HG02840 (cell line): ENCODE measurements around the gene BRPF1.
A peak's percentile ranks its signal among the peaks of the same experiment; 100 is the strongest.
"Not testable (repeated sequence)": the region's sequence is repeated elsewhere in the genome, so short reads cannot be mapped to it uniquely, and the experiment has no call there.

Source experiments
- ATAC-seq: cut with Tn5 transposase; IDR thresholded peaks from one replicate; pipeline ENCODE4 v1.9.1; 2021; ENCODE audit warnings: mild to moderate bottlenecking, moderate library complexity, moderate number of reproducible peaks; ENCODE audit not compliant: unreplicated experiment, low FRiP score

BRPF1 gene

DNA sequence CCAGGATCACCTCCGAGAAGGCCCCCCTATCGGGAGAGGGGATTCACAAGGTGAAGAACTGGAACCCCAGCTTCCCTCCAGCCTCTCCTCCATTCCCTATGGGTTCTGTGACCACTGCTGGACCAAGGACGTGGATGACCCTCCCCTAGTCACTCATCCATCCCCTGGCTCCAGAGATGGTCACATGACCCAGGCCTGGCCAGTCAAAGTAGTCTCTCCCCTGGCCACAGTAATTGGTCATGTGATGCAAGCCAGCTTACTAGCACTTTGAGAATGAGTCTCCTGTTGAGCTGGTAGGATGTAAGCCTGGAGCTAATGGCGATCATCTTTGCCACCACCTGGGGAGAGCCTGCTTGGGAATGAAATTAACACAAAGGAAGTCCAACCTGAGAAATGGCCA is 34.3 kb downstream of the BRPF1 start:
- ATAC-seq: no peak

DNA sequence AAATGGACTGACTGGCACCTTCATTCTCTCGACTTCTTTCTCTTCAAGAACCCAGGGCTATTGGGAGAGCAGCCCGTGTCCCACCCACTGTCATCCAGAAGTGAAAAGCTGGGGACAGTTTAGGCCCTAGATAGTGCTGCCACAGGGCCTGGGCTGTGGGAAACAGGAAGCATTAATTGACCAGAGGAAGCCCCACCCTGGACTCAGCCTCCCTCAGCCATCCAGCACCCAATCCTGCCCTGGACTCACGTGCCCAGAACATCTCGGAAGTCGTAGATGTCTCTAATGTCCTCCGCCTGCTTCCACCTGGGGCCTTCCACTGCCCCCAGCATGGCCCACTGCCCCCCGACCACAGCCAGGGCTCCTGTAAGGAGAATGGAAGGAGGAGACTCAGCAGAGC is 35.9 kb downstream of the BRPF1 start:
- no peak for ATAC-seq

DNA sequence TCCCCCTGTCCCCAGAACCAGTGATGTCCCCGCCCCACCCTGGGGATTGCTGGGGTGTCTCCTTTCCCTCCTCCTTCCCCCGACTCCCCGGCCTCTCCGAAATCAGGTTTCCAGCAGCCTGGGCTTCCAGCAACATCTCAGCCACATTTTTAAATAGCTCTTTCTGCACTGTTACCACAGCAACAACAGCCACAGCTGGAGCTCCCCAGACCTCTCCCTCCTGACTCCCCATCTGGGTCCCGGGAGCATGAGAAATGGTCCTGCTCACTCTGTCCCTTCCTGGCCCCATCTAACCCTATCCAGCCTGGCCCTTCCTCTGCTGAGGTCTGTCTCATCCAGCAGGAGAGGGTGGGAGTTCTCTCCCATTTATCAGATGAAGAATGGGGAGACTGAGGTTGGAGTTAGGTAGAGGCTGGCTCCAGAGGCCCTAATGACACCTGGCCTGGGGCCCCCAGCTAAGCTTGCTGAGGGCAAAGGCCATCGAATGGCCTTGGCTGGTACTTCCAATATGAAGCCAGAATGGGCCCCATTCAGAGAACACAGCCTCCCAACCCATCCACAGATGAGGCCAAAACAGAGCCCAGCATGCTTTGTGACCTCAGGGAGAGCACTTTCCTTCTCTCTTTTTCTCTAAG is 36.7 kb downstream of the BRPF1 start:
- ATAC-seq: no peak

DNA sequence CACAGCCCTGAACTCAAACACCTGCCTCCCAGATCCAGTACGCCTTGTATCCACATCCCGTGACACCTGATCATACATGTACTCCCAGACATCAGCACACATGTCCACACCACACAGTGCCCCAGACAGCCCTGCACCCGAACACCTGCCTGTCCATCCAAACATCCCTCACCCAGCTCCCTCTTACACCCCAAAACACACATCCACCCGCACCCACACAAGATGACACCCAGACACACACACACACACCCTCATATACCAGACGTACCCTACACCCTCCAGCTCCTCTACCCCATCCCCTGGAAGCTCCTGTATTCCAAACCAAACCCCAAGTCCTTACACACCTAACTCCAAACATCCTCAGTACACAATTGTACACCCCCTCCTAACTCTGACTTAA is 37.5 kb downstream of the BRPF1 start:
- ATAC-seq: no peak

DNA sequence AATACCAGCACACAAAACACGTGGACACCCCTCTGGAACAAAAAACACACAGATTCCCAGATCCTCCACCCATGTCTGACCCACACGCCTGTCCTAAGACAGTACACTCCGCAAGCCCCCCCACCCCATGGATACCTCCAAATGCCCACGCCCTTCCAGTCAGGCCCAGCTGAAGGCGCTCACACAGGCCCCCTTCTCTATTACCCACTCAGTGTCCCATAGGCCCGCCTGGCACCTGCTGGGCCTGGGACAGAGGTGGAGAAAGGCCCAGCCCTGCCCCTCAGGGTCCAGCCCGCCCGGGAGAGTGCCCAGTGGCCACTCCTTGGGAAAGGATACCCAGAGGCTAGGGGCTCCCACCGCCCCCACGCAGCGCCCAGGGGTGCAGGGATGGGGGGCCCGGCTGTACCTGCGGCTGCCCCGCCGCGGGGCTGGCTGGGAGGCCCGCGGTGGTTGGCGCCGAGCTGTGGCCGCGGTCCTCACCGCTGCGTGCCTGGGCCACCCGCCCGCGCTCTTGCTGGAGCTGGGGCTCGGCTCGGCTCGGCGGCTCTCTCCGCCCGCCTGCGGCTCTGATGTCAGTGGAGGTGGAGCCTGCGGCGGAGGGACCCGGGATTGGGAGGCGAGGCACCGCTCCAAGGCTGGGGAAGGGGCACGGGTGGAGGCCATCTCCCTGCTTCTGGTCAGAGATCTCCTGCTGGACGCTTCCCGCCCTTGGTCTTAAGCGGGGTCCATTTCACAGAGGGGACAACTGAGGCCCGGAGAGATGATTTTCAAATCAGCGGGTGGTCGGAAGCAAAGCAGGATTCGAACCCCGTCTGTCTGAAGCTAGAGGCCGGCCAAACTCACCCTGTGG is 38.1 kb downstream of the BRPF1 start, which contains the start of gene CAMK1:
Gene CAMK1 (minus strand): TSS at position 522 of the 850 bp plus-strand sequence. CDS start 2,198 bp downstream, outside the sequence.
- peak; percentile 64 for ATAC-seq

DNA sequence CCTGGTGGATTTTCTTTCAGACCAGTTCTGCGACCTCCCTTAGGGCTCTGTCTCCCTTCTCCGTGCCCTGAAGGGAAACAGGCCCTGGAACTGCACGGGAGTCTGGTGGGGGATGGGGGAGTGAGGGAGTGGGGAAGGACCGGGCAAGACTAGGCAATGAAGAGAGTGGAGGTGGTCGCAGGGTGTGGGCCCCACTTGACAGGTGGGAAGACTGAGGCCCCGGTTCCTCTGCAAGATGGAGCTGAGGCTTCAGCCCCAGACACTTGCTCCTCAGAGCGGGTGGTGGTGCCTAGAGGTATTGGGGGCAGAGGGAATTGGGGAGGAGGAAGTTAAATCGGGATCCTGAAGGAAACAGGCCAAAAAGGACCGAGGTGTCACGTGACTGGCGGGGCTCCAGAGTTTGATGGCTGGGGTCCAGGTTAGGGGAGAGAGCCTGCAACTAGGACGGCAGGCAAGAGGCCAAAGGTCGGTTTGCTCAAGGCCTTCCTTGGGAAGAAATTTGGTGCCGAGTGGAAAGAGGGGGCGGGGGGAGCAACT is 38.8 kb downstream of the BRPF1 start:
- no peak for ATAC-seq

DNA sequence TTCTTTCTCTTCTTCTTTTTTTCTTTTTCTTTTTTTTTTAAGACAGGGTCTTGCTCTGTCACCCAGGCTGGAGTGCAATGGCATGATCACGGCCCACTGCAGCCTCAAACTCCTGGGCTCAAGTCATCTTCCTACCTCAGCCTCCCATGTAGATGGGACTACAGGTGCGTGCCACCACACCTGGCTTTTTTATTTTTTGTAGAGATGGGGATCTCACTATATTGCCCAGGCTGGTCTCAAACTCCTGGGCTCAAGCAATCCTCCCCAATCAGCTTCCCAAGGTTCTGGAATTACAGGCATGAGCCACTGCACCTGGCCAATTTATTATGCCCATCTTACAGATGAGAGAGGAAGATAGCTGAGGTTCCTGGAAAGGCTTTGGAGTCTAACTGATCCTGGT is 39.5 kb downstream of the BRPF1 start:
- ATAC-seq: not testable (repeated sequence)

DNA sequence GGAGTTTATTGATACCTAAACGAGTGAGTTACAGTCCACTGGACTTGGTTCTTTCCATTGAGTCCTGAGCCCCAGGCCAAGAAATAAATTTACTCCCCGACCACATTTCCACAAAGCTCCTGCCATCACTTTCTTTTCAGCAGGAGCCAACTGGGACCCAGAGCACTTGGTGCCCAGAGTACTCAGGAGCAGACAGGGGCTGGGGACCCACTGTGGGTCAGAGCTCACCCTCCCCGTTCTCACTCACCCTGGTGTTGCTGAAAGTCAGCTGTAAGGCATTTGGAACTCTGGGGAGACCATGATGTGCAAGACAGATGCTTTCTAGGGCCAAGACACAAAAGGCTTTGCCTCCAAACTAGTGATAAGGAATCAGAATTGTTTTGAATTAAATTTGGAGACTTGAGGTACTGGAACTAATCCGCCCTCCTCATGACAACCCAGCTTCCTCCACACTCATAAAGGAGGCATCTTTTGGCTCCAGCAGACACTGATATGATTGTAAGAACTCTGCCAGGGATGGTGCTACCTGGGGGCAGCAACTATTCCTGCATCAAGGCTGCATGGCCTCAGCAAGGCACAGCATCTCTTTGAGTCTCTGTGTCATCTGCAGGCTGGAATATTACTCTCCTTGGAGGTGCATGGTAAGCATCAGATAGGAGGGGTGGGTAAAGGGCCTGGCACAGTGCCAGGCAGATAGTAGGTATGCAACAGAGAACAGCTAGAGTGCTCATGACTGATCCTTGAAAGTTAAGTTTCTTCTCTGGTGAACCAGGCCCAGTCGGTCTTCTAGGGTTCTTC is 45.6 kb downstream of the BRPF1 start:
- no peak for ATAC-seq

DNA sequence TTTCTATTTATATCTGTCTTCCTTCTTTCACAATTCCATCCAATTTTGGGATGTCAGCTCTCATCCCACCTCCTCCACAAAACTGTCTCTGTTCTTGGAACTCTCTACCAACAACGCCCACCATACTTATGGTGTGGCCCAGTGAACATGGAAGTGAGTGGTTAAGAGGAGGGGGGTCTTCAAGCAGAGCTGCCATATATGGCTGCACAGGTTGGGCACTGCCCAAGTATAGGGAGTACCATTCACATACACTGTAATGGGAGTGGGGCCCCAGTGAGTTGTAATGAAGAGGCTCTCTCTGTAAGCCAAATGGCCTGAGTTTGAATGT is 46.1 kb downstream of the BRPF1 start:
- no peak for ATAC-seq

DNA sequence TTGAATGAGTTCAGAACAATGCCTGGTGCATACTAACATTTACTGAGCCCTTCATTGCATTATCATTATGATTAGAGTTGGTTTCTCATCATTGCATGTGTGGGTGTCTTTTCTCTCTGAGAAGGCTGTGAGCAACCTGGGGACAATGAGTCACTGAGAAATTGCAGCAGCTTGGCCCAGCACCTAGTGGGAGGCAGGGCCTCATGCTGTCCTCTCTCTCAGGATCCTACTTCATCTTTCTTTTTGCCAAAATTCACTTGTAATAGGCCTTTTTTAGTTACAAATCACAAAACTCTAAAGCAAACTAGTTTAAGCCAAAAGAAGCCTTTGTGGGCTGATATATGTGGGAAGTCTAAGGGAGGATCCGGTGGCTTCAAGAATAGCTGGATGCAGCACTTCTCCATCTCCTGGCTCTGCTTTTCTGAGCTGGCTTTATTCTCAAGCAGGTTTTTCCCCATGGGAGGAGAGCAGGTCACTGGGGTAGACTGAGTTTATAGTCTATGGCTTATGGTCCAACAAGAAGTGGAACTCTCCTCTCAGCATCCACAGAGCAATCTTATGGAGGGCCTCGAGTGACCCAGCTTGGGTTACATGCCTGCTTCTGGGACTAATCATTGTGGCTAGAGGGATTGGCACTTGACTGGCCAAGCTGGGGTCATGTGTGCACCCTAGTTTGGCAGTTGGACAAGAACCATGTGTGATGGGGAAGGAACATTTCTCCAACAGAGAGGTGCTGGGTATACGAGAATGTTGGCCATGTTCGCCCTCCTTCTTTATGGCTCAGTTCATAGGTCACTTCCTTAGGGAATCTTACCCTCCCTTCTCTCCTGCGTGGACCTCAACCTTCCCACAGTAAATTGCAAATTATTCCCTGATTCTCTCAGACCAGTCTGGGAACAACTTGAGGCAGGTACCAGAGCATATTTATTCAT is 46.9 kb downstream of the BRPF1 start:
- ATAC-seq: no peak

DNA sequence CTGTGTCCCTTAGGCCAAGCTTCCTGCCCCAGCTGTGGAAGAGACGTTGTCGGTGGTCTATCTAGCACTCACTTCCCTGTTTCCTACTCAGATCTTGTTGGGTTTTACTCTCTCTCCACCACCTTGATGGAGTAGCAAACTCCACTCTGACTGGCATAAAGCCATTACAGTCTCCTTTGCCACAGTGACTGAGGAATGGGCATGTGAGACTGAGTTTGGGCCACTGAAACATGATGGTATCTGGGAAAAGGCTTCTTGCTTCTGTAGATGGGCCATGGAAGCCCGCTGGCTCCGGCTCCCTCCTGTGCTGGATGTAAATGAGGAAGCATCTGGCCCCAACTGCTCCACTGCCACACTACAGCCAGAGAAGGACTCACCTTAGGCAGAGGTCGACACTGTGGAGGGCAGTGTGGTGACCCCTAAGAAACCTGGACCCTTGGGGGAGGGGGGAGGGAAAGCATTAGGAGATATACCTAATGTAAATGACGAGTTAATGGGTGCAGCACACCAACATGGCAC is 47.6 kb downstream of the BRPF1 start:
- ATAC-seq: no peak

DNA sequence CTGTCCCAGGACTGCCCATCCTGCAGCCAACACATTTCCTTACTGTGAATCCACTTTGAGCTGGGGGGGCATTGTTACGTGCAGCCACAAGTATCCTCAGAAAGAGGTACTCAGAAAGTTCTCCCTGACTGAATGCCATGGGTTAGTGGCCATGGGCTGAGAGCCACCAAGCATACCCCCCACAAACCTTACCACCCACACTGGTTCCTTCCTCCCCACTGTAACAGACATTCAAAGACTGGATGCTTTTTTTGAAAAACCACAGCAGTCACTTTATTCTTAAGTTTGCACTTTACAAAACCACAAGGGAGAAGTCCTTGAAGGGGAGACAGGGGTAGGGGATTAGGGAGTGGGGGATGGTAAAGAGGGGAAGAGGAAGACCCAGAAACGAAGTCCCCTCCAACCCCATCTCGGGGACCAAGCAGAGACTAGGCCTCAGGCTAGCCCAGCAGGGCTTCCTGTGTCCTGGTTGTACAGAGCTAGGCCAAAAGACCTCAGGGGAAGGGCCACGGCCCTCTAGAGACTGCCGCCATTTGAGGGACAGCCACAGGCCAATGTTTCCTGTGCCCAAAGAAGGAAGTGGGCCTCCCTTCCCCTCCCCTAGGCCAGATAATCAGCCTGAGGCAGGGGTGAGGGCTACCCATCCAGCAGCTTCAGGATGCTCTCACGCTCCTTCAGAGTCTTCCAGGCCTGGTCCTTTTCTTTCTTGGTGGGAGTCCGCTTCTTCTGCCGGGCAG is 48.4 kb downstream of the BRPF1 start:
- ATAC-seq: no peak

DNA sequence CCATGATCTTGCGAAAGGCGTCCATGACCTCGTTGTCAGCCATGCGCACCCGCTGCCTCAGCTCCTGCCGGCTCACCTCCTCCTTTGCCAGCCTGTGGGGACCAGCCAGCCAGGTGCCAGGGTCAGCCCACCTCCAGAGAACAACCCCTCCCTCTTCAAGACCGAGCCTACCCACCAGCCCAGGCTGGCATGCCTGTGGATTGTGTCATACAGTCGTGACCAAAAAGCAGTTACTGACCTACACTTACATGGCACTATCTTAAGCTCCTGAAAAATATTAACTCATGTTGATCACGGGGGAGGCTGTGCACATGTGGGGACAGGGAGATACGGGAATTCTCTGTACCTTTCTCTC is 48.9 kb downstream of the BRPF1 start:
- ATAC-seq: no peak

DNA sequence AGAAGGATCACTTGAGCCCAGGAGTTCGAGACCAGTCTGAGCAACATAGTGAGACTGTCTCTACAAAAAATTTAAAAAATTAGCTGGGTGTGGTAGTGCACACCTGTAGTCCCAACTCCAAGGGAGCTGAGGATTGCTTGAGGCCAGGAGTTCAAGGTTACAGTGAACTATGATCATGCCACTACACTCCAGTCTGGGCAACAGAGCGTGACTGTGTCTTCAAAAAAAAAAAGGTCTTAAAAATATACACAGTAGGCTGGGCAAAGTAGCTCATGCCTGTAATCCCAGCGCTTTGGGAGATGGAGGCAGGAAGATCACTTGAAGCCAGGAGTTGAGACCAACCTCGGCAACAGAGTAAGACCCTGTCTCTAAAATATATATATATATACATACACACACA is 49.4 kb downstream of the BRPF1 start:
- ATAC-seq: no peak

DNA sequence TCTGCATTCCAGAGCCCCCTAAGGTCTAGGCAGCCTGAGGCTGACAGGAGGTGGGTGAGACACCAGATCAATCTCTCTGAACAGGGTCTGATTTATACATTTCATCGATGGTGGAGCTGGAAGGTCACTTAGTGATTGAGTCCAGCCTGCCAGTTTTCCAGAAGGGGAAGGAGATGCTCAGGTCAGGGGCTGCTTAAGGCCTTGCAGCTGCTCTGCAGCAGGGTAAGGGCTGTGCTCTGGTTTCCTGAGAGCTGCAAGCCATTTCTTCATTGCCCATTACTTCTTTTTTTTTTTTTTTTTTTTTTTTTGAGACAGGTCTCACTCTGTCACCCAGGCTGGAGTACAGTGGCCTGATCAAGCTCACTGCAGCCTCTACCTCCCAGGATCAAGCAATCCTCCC is 50.0 kb downstream of the BRPF1 start:
- no peak for ATAC-seq

DNA sequence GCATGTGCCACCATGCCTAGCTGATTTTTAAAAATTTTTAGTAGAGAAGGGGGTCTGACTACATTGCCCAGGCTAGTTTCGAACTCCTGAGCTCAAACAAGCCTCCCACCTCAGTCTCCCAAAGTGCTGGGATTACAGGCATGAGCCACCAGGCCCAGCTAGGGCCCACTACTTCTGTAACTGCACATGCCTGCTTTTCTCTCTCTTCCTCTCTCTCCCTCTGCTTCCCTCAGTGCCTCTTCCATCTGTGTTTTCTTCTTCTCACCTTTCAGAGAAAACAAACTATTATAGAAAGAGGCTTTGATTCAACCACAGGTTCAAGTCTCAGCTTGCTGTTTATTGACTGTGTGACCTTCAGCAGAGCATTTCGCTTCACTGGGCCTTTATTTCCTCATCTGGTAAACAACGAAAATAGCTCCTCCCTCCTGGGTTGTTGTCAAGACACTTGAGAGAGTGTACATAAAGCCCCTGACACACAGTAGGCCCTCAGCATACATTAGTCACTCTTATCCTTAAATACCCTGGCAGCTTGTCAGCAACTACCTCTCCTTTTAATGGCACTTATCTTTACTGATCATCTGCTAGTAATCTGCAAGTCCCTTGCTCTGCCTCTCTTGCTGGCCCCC is 50.6 kb downstream of the BRPF1 start:
- no peak for ATAC-seq

DNA sequence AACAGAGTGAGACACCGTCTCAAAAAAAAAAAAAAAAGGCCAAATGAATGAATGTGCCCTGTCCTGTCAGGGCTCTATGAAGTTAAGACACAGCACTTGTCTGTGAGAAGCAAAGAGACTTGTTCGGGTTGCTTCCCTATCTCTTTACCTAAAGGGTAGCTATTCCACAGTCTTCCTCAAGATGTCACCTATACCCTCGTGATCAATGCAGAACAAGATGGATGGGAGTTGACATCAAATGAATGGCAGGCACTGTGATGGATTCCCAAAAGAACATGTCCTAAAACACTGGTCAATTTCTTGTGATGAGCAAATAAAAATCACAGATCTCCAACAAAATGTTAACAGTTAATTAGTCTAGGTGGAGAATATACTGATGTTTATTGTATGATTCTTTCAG is 51.2 kb downstream of the BRPF1 start:
- ATAC-seq: no peak

DNA sequence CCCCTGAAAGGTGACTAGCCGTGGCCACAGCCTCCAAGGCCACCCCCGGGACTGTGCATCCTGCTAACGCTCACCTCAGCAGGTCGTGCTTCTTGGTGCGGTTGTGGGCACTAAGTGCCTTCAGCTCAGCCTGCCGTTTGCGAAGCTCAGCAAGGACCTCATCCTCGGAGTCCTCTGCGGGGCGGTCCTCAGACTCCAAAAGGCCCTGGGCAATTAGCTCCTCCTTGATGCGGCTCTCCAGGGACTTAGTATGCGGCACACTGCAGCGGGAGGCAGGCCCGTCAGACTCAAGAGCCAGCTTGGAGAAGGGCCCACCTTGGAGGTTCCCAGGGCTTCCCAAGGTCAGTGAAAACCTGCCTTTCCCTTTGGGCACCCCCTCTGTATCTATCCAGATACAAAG is 52.4 kb downstream of the BRPF1 start:
- no peak for ATAC-seq

DNA sequence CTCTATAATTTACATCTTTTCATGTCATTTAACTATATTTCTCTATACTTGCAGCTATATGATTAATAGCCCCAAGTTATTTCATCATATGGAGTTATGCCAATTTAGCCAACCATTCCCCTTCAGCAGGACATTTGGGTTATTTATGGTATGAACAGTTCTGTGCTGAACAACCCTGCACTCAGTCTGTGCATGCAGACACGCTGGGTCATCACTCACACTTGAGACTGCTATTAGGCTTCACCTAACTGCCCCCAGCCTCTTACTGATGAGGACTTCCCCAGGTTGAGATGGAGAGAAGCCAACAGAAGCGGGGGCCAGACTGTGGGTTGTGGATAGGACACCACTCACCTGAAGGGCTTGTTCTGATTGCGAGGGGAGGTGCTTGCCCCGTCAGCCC is 53.4 kb downstream of the BRPF1 start:
- ATAC-seq: no peak
